Measurements from ENCODE around the gene CST5.
"Not testable (repeated sequence)": the region's sequence is repeated elsewhere in the genome, so short reads cannot be mapped to it uniquely, and the experiment has no call there.

CST5 gene

DNA sequence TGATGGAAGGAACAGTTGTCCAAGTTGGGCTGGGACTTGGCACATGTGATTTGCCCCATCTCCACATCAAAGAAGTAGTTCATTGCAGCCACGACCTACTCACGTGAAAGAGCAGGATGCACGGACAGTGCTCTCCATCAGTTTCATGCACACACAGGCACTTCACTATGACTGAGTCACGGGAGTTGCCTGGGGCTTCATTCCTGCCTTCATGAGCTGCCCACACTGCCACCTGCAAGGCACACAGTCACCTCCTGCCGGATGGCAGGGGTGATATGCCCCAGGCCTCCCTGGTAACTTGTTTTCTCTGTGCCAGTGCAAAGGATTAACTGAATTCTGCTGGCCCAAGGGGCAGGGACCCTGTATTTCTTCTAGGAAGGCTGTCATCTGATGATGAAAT lies 22.8 kb downstream of the CST5 start:
- Histone ChIP-seq H3K4me1 (ENCODE audit: control extremely low read depth in 1 of 4, control insufficient read depth in 4 of 4, insufficient read depth in 4 of 4, low read length in 3 of 4) (no peaks in the 10 kb centered on the region), H3K9me3 (ENCODE audit: control extremely low read depth in 1 of 5, control insufficient read depth in 4 of 5, insufficient read depth in 2 of 5, low read depth in 1 of 5, low read length in 4 of 5) (no peaks in the 10 kb centered on the region), H3K4me3 (ENCODE audit: control insufficient read depth in 1 of 7, extremely low read depth in 1 of 7, insufficient read depth in 4 of 7, low read depth in 2 of 7, low read length in 6 of 7) (no peak overlapping the region), H3K27ac (ENCODE audit: insufficient read depth in 1 of 2, low read depth in 1 of 2, low read length in 2 of 2, poor library complexity in 1 of 2, severe bottlenecking in 2 of 2) (no peak overlapping the region), H3K36me3 (ENCODE audit: control insufficient read depth in 4 of 4, insufficient read depth in 4 of 4, low read length in 3 of 4) (no peaks in the 10 kb centered on the region), H3K27me3 (replicated peaks in 2 of 5; ENCODE audit: control insufficient read depth in 4 of 5, insufficient read depth in 5 of 5, low read length in 4 of 5) (peaks cover 0 to 2% (median 0%) of the 10 kb centered on the region in 5 experiments)
- WGBS (ENCODE audit: insufficient coverage) = 93% methylated on average over 3 of the region's 5 CpGs
- DNase-seq = no peak
- ChIA-PET CTCF (no interaction called here), POLR2A (no interaction called here)

DNA sequence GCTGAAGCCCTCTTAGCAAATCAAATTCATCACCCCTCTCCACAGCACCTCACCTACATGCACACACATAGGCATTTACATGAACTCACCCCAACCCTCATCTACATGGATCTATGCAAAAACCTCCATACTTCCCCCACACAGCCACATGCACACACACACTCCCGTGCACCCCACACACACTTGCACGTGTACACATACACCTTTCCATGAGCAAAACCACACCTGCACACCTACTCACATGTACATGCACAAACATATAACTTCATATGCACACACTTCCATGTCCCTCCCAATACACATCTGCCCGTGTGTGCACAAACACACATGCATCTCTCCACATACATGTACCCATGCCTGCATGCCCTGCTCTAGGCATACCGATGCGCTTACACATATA lies 23.3 kb downstream of the CST5 start:
- no peaks in the 10 kb centered on the region for H3K4me1 ChIP-seq (ENCODE audit: control extremely low read depth in 1 of 4, control insufficient read depth in 4 of 4, insufficient read depth in 4 of 4, low read length in 3 of 4)
- CTCF ChIA-PET = interaction anchor here (1.0 kb wide), 1 partner anchor 242 kb away, joined by 3 read pairs; no protein-coding TSS in a partner anchor

DNA sequence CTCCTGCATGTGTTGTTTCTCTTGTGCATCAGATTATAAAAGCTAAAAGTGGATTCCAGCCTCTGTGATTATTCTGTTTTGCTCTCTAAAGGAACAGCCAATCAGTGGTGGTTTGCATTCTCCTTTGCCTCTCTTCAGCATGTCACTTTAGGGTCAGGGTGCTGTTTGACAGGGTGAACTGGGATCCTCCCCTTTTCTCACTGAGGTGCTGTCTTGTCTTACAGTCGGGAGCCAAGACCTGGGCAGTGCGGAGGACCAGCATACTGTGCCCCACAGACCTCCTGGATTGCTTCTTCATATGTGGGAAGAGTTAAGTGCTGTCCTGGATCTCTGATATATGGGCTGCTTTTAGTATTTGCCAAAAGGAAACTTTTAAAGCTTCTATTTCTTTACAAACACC lies 37.9 kb downstream of the CST5 start:
- H3K9me3 ChIP-seq (ENCODE audit: control extremely low read depth in 1 of 5, control insufficient read depth in 4 of 5, insufficient read depth in 2 of 5, low read depth in 1 of 5, low read length in 4 of 5) = peaks cover 0 to 3% (median 0%) of the 10 kb centered on the region in 5 experiments
- CTCF ChIA-PET = no interaction called here
- no CpG with 5 or more reads among the region's 2 CpGs for WGBS (ENCODE audit: insufficient coverage)
- no peaks in the 10 kb centered on the region for H3K4me1 ChIP-seq (ENCODE audit: control extremely low read depth in 1 of 4, control insufficient read depth in 4 of 4, insufficient read depth in 4 of 4, low read length in 3 of 4)
- no peak for DNase-seq
- no peak overlapping the region for H3K4me3 ChIP-seq (ENCODE audit: control insufficient read depth in 1 of 7, extremely low read depth in 1 of 7, insufficient read depth in 4 of 7, low read depth in 2 of 7, low read length in 6 of 7)
- H3K36me3 ChIP-seq (ENCODE audit: control insufficient read depth in 4 of 4, insufficient read depth in 4 of 4, low read length in 3 of 4) = no peaks in the 10 kb centered on the region
- peaks cover 0 to 3% (median 0%) of the 10 kb centered on the region in 5 experiments for H3K27me3 ChIP-seq (replicated peaks in 2 of 5; ENCODE audit: control insufficient read depth in 4 of 5, insufficient read depth in 5 of 5, low read length in 4 of 5)
- H3K27ac ChIP-seq (ENCODE audit: insufficient read depth in 1 of 2, low read depth in 1 of 2, low read length in 2 of 2, poor library complexity in 1 of 2, severe bottlenecking in 2 of 2) = no peak overlapping the region
- POLR2A ChIA-PET = no interaction called here

More for the DNA sequence above, 23.3 kb downstream of the CST5 start:
- Histone ChIP-seq H3K27ac (ENCODE audit: insufficient read depth in 1 of 2, low read depth in 1 of 2, low read length in 2 of 2, poor library complexity in 1 of 2, severe bottlenecking in 2 of 2) (no peak overlapping the region), H3K27me3 (replicated peaks in 2 of 5; ENCODE audit: control insufficient read depth in 4 of 5, insufficient read depth in 5 of 5, low read length in 4 of 5) (peaks cover 0 to 2% (median 0%) of the 10 kb centered on the region in 5 experiments), H3K4me3 (ENCODE audit: control insufficient read depth in 1 of 7, extremely low read depth in 1 of 7, insufficient read depth in 4 of 7, low read depth in 2 of 7, low read length in 6 of 7) (no peak overlapping the region), H3K9me3 (ENCODE audit: control extremely low read depth in 1 of 5, control insufficient read depth in 4 of 5, insufficient read depth in 2 of 5, low read depth in 1 of 5, low read length in 4 of 5) (no peaks in the 10 kb centered on the region), H3K36me3 (ENCODE audit: control insufficient read depth in 4 of 4, insufficient read depth in 4 of 4, low read length in 3 of 4) (no peaks in the 10 kb centered on the region)
- POLR2A ChIA-PET = no interaction called here
- 97% methylated on average over 3 of the region's 5 CpGs for WGBS (ENCODE audit: insufficient coverage)
- DNase-seq = no peak

DNA sequence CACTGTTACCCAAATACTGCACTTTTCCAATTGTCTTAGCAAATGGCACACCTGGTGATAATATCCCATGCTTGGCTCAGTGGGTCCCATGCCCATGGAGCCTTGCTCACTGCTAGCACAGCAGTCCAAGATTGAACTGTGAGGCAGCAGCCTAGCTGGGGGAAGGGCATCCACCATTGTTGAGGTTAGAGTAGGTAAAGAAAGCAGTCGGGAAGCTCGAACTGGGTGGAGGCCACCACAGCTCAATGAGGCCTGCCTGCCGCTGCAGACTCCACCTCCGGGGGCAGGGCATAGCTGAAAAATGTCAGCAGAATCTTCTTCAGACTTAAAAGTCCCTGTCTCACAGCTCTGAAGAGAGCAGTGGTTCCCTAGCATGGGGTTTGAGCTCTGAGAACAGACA lies 43.8 kb downstream of the CST5 start:
- Histone ChIP-seq H3K27me3 (replicated peaks in 2 of 5; ENCODE audit: control insufficient read depth in 4 of 5, insufficient read depth in 5 of 5, low read length in 4 of 5) (peaks cover 0 to 2% (median 0%) of the 10 kb centered on the region in 5 experiments), H3K9me3 (ENCODE audit: control extremely low read depth in 1 of 5, control insufficient read depth in 4 of 5, insufficient read depth in 2 of 5, low read depth in 1 of 5, low read length in 4 of 5) (peaks cover 0 to 6% (median 2%) of the 10 kb centered on the region in 5 experiments), H3K27ac (ENCODE audit: insufficient read depth in 1 of 2, low read depth in 1 of 2, low read length in 2 of 2, poor library complexity in 1 of 2, severe bottlenecking in 2 of 2) (no peak overlapping the region), H3K4me1 (ENCODE audit: control extremely low read depth in 1 of 4, control insufficient read depth in 4 of 4, insufficient read depth in 4 of 4, low read length in 3 of 4) (no peaks in the 10 kb centered on the region), H3K36me3 (ENCODE audit: control insufficient read depth in 4 of 4, insufficient read depth in 4 of 4, low read length in 3 of 4) (no peaks in the 10 kb centered on the region), H3K4me3 (ENCODE audit: control insufficient read depth in 1 of 7, extremely low read depth in 1 of 7, insufficient read depth in 4 of 7, low read depth in 2 of 7, low read length in 6 of 7) (no peak overlapping the region)
- CTCF ChIA-PET = interaction anchor here (1.2 kb wide), 1 partner anchor 12 kb away, joined by 3 read pairs; no protein-coding TSS in a partner anchor
- DNase-seq = no peak
- 81% methylated on average over 4 of the region's 4 CpGs for WGBS (ENCODE audit: insufficient coverage)
- POLR2A ChIA-PET = no interaction called here

DNA sequence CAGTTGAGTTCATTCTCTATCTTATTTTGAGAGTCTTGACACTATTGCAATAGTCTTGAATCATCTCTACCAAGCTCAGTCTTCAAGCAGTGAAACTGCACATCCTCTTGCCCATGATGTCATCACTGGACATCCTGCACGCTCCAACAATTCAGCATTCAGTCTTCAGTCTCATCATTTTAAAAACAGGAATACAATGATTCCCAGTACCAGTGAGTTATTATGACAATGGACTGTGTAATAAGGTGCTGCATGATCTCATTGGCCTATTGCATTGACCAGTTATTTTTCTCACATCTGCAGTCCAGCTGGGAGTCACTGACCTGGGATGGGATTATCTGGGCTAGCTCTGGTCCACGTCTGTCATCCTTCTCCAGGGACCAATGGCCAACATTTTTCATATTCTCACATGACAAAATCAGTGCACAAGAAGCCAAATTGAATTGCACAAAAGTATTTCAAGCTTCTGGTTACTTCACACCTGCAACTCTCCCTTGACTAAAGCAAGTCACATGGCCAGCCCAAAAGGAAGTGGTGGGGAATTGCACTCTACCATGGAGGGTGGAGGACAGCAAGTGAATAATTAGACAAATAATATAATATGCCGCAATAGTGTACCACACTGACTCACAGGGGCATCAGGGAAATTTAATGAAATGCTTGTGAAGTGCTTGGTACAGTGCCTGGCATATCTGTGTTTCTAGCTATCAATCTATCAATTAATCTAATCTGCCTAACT lies 46.6 kb downstream of the CST5 start:
- no peak for DNase-seq
- 63% methylated on average over 1 of the region's 3 CpGs for WGBS (ENCODE audit: insufficient coverage)

DNA sequence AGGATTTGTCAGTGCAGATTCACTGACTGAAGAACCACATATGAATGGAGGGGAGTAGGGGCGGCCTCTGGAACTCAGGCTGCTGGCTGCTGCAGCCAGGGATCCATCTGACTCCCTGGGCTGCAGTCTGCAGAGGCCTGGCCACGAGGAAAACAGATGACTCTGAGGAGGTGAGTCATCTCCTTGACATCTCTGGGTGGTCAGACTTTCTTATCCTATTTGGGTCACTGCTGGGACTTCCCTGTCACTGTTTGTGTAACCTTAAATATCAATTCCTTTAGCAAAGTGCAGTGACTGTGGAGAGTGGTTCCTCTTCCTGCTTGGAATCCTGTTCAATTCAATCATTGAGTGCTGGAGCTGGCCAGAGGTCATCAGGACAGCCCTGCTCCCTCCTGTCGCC lies 47.6 kb downstream of the CST5 start:
- H3K27me3 ChIP-seq (replicated peaks in 2 of 5; ENCODE audit: control insufficient read depth in 4 of 5, insufficient read depth in 5 of 5, low read length in 4 of 5); POLR2A ChIA-PET; H3K4me3 ChIP-seq (ENCODE audit: control insufficient read depth in 1 of 7, extremely low read depth in 1 of 7, insufficient read depth in 4 of 7, low read depth in 2 of 7, low read length in 6 of 7); H3K9me3 ChIP-seq (ENCODE audit: control extremely low read depth in 1 of 5, control insufficient read depth in 4 of 5, insufficient read depth in 2 of 5, low read depth in 1 of 5, low read length in 4 of 5); DNase-seq; H3K4me1 ChIP-seq (ENCODE audit: control extremely low read depth in 1 of 4, control insufficient read depth in 4 of 4, insufficient read depth in 4 of 4, low read length in 3 of 4); H3K27ac ChIP-seq (ENCODE audit: insufficient read depth in 1 of 2, low read depth in 1 of 2, low read length in 2 of 2, poor library complexity in 1 of 2, severe bottlenecking in 2 of 2); CTCF ChIA-PET; H3K36me3 ChIP-seq (ENCODE audit: control insufficient read depth in 4 of 4, insufficient read depth in 4 of 4, low read length in 3 of 4): not testable (repeated sequence)
- 78% methylated on average over 3 of the region's 3 CpGs for WGBS (ENCODE audit: insufficient coverage)

More for the DNA sequence above, 46.6 kb downstream of the CST5 start:
- Histone ChIP-seq H3K27ac (ENCODE audit: insufficient read depth in 1 of 2, low read depth in 1 of 2, low read length in 2 of 2, poor library complexity in 1 of 2, severe bottlenecking in 2 of 2) (no peak overlapping the region), H3K4me3 (ENCODE audit: control insufficient read depth in 1 of 7, extremely low read depth in 1 of 7, insufficient read depth in 4 of 7, low read depth in 2 of 7, low read length in 6 of 7) (no peak overlapping the region), H3K27me3 (replicated peaks in 2 of 5; ENCODE audit: control insufficient read depth in 4 of 5, insufficient read depth in 5 of 5, low read length in 4 of 5) (peaks cover 0 to 4% (median 0%) of the 10 kb centered on the region in 5 experiments), H3K4me1 (ENCODE audit: control extremely low read depth in 1 of 4, control insufficient read depth in 4 of 4, insufficient read depth in 4 of 4, low read length in 3 of 4) (no peaks in the 10 kb centered on the region), H3K36me3 (ENCODE audit: control insufficient read depth in 4 of 4, insufficient read depth in 4 of 4, low read length in 3 of 4) (no peaks in the 10 kb centered on the region), H3K9me3 (ENCODE audit: control extremely low read depth in 1 of 5, control insufficient read depth in 4 of 5, insufficient read depth in 2 of 5, low read depth in 1 of 5, low read length in 4 of 5) (peaks cover 0 to 6% (median 2%) of the 10 kb centered on the region in 5 experiments)
- ChIA-PET CTCF (no interaction called here), POLR2A (no interaction called here)

DNA sequence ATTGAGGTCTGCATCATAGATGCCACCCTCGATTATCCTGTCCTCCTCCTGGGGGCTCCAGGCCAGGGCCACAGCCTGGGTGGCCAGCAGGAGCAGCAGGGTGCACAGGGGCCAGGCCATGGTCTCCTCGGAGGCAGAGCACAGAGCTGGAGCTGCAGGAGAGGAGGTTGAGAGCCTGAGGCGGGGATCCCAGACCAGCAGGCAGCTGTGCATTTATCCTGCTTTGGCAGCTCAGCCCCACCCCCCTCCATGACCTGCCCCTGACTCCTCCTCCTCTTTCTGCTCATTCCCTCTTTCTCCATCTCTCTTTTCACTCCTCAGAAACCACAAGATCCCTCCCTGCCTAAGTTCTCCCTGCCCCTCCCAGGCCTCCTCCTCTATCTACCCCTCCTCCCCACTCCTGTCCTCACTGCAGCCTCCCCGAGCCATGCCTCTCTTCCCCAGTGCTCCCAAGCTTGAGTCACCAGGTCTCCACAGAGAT lies 53.0 kb downstream of the CST5 start, which contains the start of gene CST2:
Gene CST2, minus strand, starts transcription at position 189 of the 481 bp plus-strand sequence. Its CDS starts 69 bp downstream, at position 120.
- CTCF ChIA-PET = no interaction called here
- no peaks in the 10 kb centered on the region for H3K9me3 ChIP-seq (ENCODE audit: control extremely low read depth in 1 of 5, control insufficient read depth in 4 of 5, insufficient read depth in 2 of 5, low read depth in 1 of 5, low read length in 4 of 5)
- peaks cover 0 to 1% (median 0%) of the 10 kb centered on the region in 5 experiments for H3K27me3 ChIP-seq (replicated peaks in 2 of 5; ENCODE audit: control insufficient read depth in 4 of 5, insufficient read depth in 5 of 5, low read length in 4 of 5)
- H3K4me1 ChIP-seq (ENCODE audit: control extremely low read depth in 1 of 4, control insufficient read depth in 4 of 4, insufficient read depth in 4 of 4, low read length in 3 of 4) = no peaks in the 10 kb centered on the region
- no peak within 1 kb of the TSS for H3K27ac ChIP-seq (ENCODE audit: insufficient read depth in 1 of 2, low read depth in 1 of 2, low read length in 2 of 2, poor library complexity in 1 of 2, severe bottlenecking in 2 of 2)
- no peak for DNase-seq
- POLR2A ChIA-PET = no interaction called here
- no peak within 1 kb of the TSS for H3K4me3 ChIP-seq (ENCODE audit: control insufficient read depth in 1 of 7, extremely low read depth in 1 of 7, insufficient read depth in 4 of 7, low read depth in 2 of 7, low read length in 6 of 7)
- 100% methylated on average over 4 of the region's 4 CpGs for WGBS (ENCODE audit: insufficient coverage)
- no peaks in the 10 kb centered on the region for H3K36me3 ChIP-seq (ENCODE audit: control insufficient read depth in 4 of 4, insufficient read depth in 4 of 4, low read length in 3 of 4)
